Stimulated activated CD8-positive, alpha-beta memory T cell treated with anti-CD3 and anti-CD28 coated beads, Interleukin-15, amount 100 ng/mL, for 24 hours (primary cell): ENCODE results near the gene ADCY4.
"Not testable (repeated sequence)": the region's sequence is repeated elsewhere in the genome, so short reads cannot be mapped to it uniquely, and the experiment has no call there.

Experiments
- DNase-seq: peaks from one replicate; pipeline ENCODE4 v3.0.0-alpha.2; 2020; ENCODE audit warnings: low read depth

ADCY4 gene

DNA sequence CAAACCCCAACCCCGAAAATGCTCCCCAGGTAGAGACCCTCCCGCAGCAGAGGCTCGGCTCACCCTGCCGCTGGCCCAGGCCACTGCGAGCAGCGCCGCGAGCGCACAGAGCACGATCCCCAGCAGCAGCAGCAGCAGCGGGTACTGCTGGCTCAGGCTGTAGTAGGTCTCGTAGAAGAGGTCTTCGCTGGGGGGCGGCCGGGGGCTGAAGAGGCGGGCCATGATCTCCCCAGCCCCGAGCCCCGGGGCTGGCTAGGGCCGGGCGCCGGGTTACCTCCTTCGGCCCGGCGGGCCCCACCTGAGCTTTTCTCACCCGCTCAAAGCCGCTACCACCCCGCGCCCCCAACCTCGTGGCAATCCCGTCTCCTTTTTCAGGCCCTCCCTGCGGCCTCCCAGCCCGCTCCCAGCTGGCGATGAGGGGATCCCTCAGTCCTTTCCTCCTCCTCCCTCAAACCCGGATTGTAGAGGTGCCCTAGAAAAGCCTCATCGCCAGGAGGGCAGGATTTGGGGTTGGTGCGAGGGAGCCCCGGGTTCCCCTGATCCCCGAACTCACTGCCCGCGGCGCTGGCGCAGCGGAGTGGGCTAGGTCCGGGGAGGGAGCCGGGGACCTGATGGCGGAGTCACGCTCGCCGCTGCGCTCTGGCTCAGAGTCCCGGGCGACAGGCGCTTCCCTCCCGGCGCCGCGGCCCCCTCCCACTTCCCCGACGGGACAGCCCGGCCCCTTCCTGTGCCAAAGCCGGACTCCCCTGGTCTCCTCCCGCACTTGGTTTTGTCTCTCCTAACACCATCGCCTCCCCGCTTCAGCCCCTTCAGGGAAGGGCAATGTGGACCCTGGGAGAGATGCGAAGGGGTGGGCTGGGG, at the start of gene ADCY4:
ADCY4 (minus strand) TSS at position 641 of the 861 bp plus-strand sequence; CDS start at position 222, 419 bp downstream.
- DNase-seq, result no peak

DNA sequence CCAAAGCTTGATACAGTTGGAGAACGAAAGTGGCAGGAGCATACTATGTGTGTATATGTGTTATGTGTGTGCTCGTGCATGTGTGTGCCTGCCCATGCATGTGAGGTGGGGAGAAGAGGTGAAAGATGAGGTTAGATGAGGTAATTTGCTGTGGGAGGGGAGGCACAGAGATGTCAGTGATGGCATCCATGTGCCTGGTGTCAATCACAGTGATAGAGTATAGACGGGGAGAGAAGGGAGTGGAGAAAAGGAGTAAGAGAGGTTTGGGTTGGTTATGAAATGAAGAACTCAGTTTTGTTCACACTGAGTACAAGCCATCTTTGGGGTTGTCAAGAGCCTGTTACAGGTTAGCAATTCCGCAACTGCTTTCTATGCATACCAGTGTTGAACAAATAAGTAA, 49.3 kb upstream of the ADCY4 start:
- no peak for DNase-seq

DNA sequence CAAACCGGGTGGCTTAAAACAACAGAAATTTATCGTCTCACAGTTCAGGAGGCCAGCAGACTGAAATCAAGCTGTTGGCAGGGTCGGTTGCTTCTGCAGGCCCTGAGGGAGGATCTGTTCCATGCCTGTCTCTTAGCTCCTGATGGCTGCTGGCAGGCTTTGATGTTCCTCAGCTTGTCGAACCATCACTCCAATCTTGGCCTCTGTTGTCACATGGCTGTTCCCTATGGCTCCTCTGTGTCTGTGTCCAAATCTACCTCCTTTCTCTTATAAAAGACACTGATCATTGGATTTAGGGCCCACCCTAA, 47.1 kb upstream of the ADCY4 start:
- DNase-seq, result no peak

DNA sequence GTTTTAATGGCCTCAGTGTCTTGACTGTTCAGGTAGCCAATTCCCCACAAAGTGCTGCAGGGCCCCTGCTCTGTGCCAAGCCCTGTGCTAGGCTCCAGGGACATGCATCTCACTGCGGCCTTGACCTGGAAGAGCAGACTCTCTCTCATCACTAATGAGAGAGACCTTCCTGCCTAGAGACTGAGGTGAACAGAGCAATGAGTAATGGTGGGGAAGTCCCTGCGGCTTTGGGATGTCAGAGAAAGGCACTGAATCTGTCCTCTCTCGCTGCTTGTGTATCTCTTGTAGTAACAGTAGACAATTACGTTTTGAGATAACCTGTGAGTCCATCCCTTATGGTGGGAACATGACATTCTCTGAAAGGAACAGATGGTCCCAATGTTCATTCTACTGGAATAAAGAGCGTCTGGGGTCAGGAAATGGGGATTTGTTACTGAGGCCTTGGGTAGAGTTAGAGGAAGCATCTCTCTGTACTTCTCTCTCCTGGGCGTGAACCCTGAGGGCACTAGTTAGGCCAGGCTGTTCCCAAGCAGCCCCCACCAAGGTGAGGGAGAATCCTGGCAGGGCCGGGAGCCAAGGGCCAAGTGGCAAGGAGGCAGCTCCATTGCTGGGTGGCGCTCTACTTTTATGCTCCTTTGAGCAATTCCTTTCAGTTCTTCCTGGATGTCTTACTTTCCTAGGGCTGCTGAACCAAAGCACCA, 46.6 kb upstream of the ADCY4 start:
- no peak for DNase-seq

DNA sequence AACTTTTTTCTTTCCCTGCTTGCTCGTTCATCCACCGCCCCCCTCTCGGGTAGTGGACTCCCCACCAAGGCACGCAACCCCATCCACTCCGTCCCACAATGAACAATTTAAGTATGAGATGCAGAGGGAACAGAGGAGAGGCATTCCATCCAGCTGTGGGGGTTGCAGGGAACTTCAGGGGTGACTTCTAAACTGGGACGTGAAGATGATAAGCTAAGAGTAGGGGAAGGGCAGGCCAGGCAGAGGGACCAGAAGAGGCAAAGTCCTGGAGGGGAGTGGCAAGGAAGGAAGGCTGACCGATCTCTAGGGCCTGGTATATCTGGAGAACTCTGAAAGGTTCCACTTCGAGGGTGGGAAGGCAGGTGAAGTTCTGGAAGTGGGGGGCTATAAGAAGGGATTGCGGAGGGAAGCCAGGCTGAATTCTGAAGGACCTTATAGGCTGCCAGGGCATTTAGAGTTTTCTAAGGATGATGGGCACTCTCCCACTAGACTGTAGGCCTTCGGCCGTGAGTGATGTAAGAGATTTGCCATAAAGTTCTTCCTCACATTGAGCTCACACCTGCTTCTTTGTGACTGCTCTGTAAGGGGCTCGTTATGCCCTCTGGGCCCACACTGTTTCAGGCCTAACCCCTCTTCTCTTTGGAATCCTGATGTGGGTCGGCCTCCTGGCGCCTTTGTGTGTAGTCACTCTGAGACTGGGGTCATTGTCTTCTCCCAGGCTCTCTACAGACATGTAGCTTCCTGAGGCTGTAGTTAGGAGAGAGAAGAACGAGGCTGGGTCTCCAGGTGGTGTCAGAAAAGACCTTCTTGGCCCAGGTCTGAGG, 45.2 kb upstream of the ADCY4 start:
- DNase-seq, result no peak

DNA sequence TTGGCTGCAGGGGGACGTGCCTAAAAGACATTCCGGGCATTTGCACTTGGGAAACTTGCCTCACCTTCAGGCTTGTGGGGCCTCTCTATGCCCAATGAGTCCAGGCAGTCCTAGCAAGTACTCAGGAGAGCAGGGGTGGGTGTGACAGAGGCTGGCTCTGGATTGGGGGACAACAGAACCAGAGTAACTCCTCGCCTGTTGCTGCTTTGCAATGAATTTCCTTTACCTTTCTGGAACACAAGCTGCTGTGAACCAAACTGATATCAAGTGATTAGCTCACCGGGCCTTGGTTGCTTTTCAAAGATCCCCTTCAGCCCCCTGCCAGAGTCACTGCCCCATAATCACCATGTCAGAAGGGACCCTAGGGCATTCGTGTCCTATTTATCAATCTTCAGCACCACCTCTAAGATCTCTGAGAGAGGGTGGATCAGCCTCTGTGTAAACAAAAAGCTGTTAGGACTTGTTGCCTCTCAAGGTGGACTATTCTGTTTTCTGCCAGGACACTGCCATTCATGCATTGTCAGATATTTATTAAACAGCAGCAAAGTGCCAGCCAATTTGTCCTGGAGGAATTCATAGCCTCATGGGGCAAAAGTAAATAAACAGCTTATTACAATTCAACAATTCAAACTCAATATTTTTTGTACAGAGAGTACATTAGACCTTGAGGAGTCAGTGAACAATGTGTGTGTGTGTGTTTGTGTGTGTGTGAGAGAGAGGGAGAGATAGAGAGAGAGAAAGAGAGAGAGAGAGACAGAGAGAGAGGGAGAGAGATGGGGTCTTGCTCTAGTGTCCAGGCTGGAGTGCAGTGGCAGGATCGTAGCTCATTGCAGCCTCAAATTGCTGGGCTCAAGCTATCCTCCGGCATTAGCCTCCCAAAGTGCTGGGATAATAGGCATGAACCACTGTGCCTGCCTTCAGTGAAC, 44.4 kb upstream of the ADCY4 start:
- no peak for DNase-seq

DNA sequence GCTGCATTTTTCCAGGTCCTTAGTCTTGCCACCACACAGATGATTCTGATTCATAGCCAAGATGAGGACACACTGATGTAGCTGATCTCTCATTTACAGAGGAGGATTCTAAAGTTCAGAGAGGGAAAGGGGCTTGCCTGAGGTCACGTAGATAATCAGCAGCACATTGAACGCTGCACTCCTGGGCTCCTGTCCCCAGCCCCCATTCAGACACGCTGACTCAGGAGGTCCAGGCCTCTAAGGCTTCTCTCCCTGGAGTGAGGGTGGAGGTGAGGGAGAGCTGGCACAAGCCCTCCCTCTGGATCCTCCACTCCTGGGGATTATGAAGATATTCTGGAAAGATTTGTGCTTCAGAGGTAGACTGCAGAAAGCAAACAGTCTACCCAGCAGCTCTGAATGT, 43.5 kb upstream of the ADCY4 start:
- DNase-seq, result no peak

DNA sequence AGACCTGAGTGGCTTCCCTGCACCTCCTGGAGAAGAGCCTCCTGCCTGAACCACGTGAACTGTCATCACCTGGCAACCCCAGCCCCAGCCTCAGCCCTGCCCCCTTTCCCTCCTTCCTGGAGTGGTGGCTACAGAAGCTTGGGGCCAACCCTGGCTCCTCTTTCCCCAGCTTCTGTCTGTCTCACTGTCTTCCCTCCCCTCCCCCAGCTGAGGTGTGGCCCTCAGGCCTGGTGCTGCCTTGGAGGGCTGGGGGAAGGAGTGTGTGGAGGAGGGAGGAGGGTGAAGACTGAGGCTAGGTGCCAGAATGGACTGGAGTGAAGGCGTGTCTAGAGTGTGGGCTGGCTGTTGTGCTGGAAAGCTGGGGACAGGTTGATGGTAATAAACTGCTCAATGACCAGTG, 42.8 kb upstream of the ADCY4 start:
- DNase-seq, result no peak

DNA sequence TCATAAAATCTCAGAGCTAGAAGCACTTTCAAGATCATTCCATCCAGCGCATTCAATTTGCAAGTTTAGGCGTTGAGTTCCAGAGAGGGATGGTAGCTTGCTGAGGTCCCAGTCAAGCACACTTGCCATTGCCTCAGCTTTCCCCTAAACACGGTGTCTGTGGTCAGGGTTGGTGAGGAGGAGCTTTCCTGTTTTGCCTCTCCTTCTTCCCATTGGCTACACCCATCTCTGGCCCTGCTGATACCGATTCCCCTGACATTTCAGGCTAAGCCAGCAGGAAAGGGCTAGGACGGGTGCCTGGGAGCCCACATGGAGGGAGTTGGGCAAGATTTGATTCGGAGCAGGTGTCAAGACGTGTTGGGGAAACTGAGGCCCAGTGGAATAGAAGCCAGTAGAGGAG, 42.3 kb upstream of the ADCY4 start:
- no peak for DNase-seq

DNA sequence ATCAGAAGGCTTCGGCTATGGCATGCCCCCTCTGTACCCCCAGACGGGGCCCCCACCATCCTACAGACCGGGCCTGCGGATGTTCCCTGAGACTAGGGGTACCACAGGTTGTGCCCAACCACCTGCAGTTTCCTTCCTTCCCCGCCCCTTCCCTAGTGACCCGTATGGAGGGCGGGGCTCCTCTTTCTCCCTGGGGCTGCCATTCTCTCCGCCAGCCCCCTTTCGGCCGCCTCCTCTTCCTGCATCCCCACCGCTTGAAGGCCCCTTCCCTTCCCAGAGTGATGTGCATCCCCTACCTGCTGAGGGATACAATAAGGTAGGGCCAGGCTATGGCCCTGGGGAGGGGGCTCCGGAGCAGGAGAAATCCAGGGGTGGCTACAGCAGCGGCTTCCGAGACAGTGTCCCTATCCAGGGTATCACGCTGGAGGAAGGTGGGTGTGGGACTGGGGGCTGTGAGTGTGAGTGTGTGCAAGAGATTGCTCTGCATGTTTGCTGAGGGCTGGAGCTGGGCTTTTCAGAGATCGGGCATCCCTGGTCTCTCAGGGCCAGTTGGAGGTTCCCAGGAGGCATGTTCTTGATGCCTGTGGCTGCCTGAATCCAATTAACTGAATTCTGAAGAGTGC, 41.7 kb upstream of the ADCY4 start:
- DNase-seq, result no peak

DNA sequence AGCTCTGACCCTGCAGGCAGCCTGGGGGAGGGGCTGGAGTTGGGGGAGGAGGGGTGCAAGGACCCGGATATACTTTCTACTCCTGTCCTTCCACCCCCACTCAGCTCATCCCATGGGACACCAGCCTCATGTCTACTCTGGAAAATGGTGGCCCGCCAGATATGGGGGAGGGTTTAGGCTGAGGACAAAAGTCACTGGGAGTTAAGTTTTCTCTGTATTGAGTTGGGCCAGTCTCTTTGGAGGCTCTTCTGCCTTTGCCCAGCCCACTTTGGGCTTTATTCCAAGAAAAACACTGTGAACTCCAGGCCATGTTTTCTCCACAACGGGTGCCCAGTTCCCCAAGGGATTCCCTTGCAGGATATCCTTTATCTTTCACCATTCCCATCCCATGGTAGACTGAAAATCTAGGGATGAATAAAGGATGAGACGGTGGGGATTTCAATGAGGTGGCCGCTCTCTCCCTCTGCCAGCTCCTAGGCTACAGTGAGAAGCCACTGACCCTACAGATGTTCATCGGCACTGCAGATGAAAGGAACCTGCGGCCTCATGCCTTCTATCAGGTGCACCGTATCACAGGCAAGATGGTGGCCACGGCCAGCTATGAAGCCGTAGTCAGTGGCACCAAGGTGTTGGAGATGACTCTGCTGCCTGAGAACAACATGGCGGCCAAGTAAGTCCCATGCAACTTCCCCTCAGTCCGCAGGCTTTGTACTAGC, 38.0 kb upstream of the ADCY4 start:
- no peak for DNase-seq

DNA sequence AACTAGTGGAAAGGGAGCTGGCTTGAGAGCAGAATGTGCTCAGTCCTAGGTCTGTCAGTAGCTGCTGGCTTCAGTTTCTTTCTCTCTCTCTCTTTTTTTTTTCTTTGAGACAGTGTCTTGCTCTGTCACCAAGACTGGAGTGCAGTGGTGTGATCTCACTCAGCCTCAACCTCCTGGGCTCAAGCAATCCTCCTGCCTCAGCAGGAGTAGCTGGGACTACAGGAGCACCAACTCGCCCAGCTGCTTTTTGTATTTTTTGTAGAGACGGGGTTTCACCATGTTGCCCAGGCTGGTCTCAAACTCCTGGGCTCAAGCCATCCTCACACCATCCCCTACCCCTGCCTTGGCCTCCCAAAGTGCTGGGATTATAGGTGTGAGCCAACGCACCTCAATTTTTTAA, 36.7 kb upstream of the ADCY4 start:
- DNase-seq, result not testable (repeated sequence)

DNA sequence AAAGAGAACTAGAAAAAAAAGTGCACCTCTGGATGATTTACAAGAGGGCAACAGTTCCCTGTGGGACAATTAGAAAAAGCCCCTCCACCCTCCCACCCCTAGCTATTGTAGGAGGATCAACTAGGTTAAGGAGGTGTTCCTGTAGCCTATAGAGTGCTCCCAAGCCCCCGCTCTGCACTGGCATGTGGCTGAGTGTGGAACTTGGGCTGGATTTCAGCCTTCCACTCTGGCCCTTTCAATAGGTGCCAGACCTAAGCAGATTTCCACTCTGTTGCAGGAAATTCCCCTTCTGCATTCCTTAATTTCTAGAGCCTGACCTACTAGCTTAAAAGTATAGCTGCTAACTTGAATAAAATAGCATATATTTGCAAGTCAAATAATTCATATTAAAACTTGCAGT, 35.9 kb upstream of the ADCY4 start:
- no peak for DNase-seq

DNA sequence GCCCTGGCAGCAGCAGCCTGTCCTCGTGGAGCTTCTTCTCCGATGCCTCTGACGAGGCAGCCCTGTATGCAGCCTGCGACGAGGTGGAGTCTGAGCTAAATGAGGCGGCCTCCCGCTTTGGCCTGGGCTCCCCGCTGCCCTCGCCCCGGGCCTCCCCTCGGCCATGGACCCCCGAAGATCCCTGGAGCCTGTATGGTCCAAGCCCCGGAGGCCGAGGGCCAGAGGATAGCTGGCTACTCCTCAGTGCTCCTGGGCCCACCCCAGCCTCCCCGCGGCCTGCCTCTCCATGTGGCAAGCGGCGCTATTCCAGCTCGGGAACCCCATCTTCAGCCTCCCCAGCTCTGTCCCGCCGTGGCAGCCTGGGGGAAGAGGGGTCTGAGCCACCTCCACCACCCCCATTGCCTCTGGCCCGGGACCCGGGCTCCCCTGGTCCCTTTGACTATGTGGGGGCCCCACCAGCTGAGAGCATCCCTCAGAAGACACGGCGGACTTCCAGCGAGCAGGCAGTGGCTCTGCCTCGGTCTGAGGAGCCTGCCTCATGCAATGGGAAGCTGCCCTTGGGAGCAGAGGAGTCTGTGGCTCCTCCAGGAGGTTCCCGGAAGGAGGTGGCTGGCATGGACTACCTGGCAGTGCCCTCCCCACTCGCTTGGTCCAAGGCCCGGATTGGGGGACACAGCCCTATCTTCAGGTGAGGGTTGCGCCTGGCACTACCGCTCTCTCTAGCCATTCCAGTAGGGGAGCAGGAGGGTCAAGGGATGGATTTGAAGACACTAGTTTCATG, 35.2 kb upstream of the ADCY4 start:
- no peak for DNase-seq

DNA sequence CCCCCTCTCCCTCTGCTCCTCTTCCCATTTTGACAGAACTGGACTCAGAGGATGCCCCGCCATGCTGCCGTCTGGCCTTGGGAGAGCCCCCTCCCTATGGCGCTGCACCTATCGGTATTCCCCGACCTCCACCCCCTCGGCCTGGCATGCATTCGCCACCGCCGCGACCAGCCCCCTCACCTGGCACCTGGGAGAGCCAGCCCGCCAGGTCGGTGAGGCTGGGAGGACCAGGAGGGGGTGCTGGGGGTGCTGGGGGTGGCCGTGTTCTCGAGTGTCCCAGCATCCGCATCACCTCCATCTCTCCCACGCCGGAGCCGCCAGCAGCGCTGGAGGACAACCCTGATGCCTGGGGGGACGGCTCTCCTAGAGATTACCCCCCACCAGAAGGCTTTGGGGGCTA, 34.6 kb upstream of the ADCY4 start:
- no peak for DNase-seq

DNA sequence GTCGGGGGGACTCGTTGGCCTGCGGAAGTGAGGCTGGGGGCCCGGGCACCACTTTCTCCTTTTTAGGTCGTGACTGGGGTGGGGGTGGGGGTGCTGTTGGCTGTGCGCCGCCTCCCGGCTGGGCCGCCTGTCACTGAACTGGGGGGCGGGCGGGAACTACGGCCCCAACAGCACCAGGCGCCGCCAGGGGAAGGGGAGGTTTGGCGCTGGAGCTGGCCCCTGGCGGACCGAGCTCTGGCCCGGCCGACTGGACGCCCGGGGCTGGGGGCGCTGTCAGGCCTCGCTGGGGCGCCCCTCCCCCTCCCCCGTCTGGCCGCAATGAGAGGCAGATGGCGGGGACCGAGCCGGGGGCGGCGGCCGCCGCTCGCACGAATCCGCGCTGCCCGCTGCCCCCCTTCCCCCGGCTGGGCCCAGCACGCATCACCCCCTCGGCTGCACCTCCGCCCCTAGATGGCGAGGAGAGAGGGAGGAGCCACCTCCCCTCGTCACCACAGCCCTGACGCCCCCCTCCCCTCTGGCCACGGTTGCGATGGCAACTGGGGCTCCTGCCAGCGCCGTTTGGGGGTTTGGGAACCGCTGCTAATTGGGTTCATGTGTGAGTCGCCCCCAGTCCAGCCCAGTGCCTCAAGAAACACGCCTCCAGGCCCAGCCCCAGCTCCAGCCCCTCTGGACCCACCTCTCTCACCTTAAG, 33.8 kb upstream of the ADCY4 start:
- no peak for DNase-seq

DNA sequence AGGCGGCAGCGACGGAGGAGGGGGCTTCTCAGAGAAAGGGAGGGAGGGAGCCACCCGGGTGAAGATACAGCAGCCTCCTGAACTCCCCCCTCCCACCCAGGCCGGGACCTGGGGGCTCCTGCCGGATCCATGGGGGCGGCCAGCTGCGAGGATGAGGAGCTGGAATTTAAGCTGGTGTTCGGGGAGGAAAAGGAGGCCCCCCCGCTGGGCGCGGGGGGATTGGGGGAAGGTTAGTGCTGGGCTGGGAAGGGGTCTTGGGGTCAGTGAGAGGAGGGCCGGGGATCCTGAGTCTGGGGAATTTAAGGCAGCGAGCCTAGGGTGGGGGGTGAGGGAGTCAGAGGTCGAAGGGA, 33.3 kb upstream of the ADCY4 start:
- no peak for DNase-seq

DNA sequence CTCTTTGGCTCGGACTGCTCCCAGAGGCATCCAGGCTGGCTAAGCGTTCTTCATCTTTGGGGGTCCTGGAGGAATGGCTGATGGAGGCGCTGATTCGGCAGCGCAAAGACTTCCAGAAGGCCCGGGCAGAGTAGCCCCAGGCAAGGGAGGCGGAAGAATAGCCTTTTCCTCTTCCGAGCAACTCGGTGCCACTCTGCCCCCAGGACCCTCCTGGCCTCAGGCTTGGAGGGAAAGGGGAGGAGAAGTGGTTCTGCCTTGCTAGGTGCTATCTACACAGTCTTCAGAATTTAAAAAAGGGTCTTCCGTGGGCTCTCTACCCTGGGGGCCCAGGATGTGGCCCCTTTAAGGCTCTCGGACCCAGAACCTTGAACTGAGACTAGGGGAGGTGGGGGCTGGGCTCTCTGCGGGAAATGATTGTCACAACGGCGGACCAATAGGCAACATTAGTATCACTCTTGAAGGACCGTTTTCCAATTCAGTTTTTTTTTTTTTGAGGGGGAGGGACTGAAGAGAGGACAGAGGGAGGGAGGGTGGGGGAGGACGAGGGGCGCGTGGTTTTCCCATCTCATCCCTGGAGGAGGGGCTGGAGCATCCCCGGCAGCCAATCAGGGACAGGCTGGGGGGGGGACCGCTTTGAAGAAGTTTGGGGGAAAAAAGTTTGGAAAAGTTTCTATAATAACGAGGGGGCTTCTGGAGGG, 32.8 kb upstream of the ADCY4 start, which contains the start of gene NFATC4:
NFATC4 (plus strand) TSS at position 671 of the 698 bp plus-strand sequence. CDS start 157 bp downstream, outside the sequence.
- DNase-seq, result no peak
